GM23248 (cell line): ENCODE data around the gene HECTD1. TPM values are rescaled to one million over a fixed set of nuclear protein-coding genes. Genes with fewer than 3 reads are reported as not detected.

ENCODE experiments used
- DNase-seq: peaks from one replicate; pipeline ENCODE4 v3.0.0-alpha.2; 2015
- H2AFZ ChIP-seq: fragments of 200-600 bp; sonication (generic); 2 replicates; pipeline ENCODE4 v1.6.1; 2016; ENCODE audit warnings: antibody characterized with exemption
- H3F3A ChIP-seq: fragments of 200-600 bp; sonication (generic); 2 replicates; pipeline ENCODE4 v1.6.1; 2016; ENCODE audit warnings: mild to moderate bottlenecking, antibody characterized with exemption, mixed run types; ENCODE audit not compliant: insufficient read depth
- H3K27ac ChIP-seq: fragments of 200-600 bp; sonication (generic); 2 replicates; pipeline ENCODE4 v1.5.1; 2016; ENCODE audit warnings: mild to moderate bottlenecking
- H3K27me3 ChIP-seq: fragments of 200-600 bp; sonication (generic); replicated peaks from 2 replicates; pipeline ENCODE4 v1.6.1; 2016; ENCODE audit warnings: mild to moderate bottlenecking; ENCODE audit not compliant: insufficient read depth
- H3K36me3 ChIP-seq: fragments of 200-600 bp; sonication (generic); 2 replicates; pipeline ENCODE4 v1.6.1; 2016; ENCODE audit warnings: low read depth, mild to moderate bottlenecking
- H3K4me1 ChIP-seq: fragments of 200-600 bp; sonication (generic); 2 replicates; pipeline ENCODE4 v1.6.1; 2016; ENCODE audit warnings: mild to moderate bottlenecking; ENCODE audit not compliant: insufficient read depth
- H3K4me2 ChIP-seq: fragments of 200-600 bp; sonication (generic); one replicate; pipeline ENCODE4 v1.6.1; 2016; ENCODE audit warnings: mild to moderate bottlenecking; ENCODE audit not compliant: unreplicated experiment
- H3K4me3 ChIP-seq: fragments of 200-600 bp; sonication (generic); 2 replicates; pipeline ENCODE4 v1.5.1; 2016; ENCODE audit warnings: mild to moderate bottlenecking
- H3K79me2 ChIP-seq: fragments of 200-600 bp; sonication (generic); 2 replicates; pipeline ENCODE4 v1.6.1; 2016; ENCODE audit warnings: mild to moderate bottlenecking; ENCODE audit not compliant: insufficient read depth
- H3K9ac ChIP-seq: fragments of 200-600 bp; sonication (generic); 2 replicates; pipeline ENCODE4 v1.6.1; 2016; ENCODE audit warnings: mild to moderate bottlenecking
- H3K9me2 ChIP-seq: fragments of 200-600 bp; sonication (generic); 2 replicates; pipeline ENCODE4 v1.6.1; 2016; ENCODE audit warnings: mixed run types, mild to moderate bottlenecking, moderate library complexity; ENCODE audit not compliant: insufficient read depth
- H3K9me3 ChIP-seq: fragments of 200-600 bp; sonication (generic); one replicate; pipeline ENCODE4 v1.6.1; 2017; ENCODE audit warnings: low read depth
- H4K20me1 ChIP-seq: fragments of 200-600 bp; sonication (generic); 2 replicates; pipeline ENCODE4 v1.6.0; 2016; ENCODE audit not compliant: insufficient read depth
- EZH2 ChIP-seq: fragments of 200-600 bp; sonication (generic); IDR thresholded peaks from 2 replicates; pipeline ENCODE4 v1.6.1; 2018; ENCODE audit warnings: antibody characterized with exemption, mild to moderate bottlenecking; ENCODE audit not compliant: insufficient read depth, poor library complexity, severe bottlenecking
- EZH2phosphoT487 ChIP-seq: fragments of 200-600 bp; sonication (generic); IDR thresholded peaks from 2 replicates; pipeline ENCODE4 v1.6.1; 2018; ENCODE audit warnings: antibody characterized with exemption, moderate library complexity, mild to moderate bottlenecking, low read depth; ENCODE audit not compliant: insufficient read depth
- WGBS, 2 experiments: methylation state at CpG; one replicate each; pipeline ENCODE4 v1.1.6; 2015 to 2017; ENCODE audit warnings: low lambda C conversion rate in 2 of 2, low coverage in 1 of 2; ENCODE audit errors: missing lambda C conversion rate in 2 of 2; 5-methylcytosine and 5-hydroxymethylcytosine counted together
- in situ Hi-C: fragments of 300-500 bp; cut with MboI; formaldehyde crosslinking; loops from 2 replicates; pipeline ENCODE4 v1.15.0; 2020
- polyA plus RNA-seq: library from polyadenylated mRNA; unstranded; fragments of >200 nt; fragmentation: Nextera tagmentation; extraction: Ambion mirVana; gene quantifications from 2 replicates; pipeline ENCODE4 v1.2.1, GENCODE V29; 2016
- total RNA-seq: library from RNA; depleted of rRNA; stranded (reverse); fragments of >200 nt; shearing (Covaris generic); gene quantifications from 2 replicates; pipeline ENCODE4 v1.2.3, GENCODE V29; 2014

The HECTD1 gene
- total and polyA plus RNA-seq, 2 experiments from 2014 or later: 44.5 to 145 TPM

DNA sequence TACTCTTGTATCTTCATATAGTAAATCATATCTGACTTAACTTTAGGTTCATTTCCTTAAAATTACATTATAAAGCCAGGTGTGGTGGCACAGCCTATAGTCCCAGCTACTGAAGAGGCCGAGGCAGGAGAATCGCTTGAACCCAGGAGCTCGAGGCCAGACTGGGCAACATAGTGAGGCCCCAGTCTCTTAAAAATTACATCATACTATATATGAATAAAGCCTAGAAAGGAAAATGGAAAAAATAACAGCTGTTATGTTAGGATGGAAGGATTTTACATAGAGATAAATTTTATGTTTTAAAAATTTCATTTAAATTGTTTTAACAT, 4.2 kb downstream of the HECTD1 start:
- in situ Hi-C loops: no loop called here
- 0 out of 2 replicates have a peak, but pooled peaks cover 1% of the 10 kb centered on the region for H4K20me1 ChIP-seq
- no peak for TF ChIP-seq EZH2phosphoT487
- no peak for TF ChIP-seq EZH2

DNA sequence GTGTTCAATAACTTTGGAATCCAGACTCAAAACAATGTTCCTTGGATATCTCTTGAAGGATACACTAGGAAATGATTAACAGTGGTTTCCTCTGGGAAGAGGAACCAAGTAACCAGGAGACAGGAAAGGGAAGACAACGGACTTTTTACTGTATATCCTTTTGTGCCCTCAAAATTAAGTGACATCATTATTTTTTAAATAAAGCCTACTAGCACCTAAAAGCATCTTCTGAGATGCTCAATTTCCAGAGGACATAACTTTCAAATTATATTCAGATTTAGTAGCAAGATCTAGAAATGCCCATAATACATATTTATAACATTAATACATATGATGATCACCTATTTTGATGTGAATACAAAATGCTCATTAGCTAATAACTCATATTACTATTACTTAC, 6.5 kb downstream of the HECTD1 start:
- Histone ChIP-seq H3K27me3 (no peaks in the 10 kb centered on the region), H3K79me2 (peaks cover 100% of the 10 kb centered on the region), H3K36me3 (peaks cover 10% of the 10 kb centered on the region; the same call in 1 of the 2 replicates), H3F3A (peaks cover 32% of the 10 kb centered on the region), H3K27ac (no peak overlapping the region), H3K4me2 (no peak overlapping the region), H4K20me1 (peaks cover 10% of the 10 kb centered on the region; the same call in 1 of the 2 replicates), H3K4me3 (no peak overlapping the region), H3K9ac (no peak overlapping the region), H3K9me3 (no peaks in the 10 kb centered on the region), H2AFZ (no peak overlapping the region), H3K9me2 (no peaks in the 10 kb centered on the region), H3K4me1 (peaks cover 11% of the 10 kb centered on the region)
- in situ Hi-C loops: no loop called here
- TF ChIP-seq EZH2phosphoT487: no peak
- TF ChIP-seq EZH2: no peak
- no peak for DNase-seq
- WGBS, 2 experiments: 95 to 100% methylated on average over 1 of the region's 1 CpG

More for the DNA sequence above, 4.2 kb downstream of the HECTD1 start:
- Histone ChIP-seq H3K4me1 (peaks cover 10% of the 10 kb centered on the region), H3K9me3 (no peaks in the 10 kb centered on the region), H3K4me2 (no peak overlapping the region), H3K36me3 (peaks cover 10% of the 10 kb centered on the region; the same call in 1 of the 2 replicates), H3K4me3 (no peak overlapping the region), H3K79me2 (peaks cover 88% of the 10 kb centered on the region), H3K27ac (no peak overlapping the region), H3K27me3 (no peaks in the 10 kb centered on the region), H2AFZ (no peak overlapping the region), H3K9me2 (no peaks in the 10 kb centered on the region), H3K9ac (no peak overlapping the region), H3F3A (peaks cover 17% of the 10 kb centered on the region)
- DNase-seq: no peak
- WGBS, 2 experiments: 88 to 97% methylated on average over 3 of the region's 3 CpGs

DNA sequence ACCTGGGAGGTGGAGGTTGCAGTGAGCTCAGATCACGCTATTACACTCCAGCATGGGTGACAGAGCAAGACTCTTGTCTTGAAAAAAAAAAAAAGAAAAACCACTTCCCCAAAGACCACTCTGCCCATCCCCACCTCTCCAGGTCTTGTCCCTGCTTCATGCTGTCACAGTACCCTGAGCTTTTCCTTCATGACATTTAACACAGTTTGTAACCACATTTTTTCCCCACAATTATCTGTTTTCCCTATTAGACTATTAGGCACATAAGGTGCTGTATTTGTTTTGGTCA, 6.9 kb downstream of the HECTD1 start:
- Histone ChIP-seq H3K9me2 (no peaks in the 10 kb centered on the region), H3K36me3 (peaks cover 10% of the 10 kb centered on the region; the same call in 1 of the 2 replicates), H3K9ac (no peak overlapping the region), H3K4me1 (peaks cover 16% of the 10 kb centered on the region), H3K27ac (no peak overlapping the region), H3K79me2 (peaks cover 100% of the 10 kb centered on the region), H3K4me2 (no peak overlapping the region), H2AFZ (no peak overlapping the region), H3K4me3 (no peak overlapping the region), H3F3A (peaks cover 36% of the 10 kb centered on the region), H3K9me3 (no peaks in the 10 kb centered on the region), H4K20me1 (peaks cover 10% of the 10 kb centered on the region; the same call in 1 of the 2 replicates), H3K27me3 (no peaks in the 10 kb centered on the region)
- in situ Hi-C loops: no loop called here
- 100% methylated on average over 1 of the region's 1 CpG for WGBS, 2 experiments
- TF ChIP-seq EZH2 (no peak), EZH2phosphoT487 (no peak)
- no peak for DNase-seq

DNA sequence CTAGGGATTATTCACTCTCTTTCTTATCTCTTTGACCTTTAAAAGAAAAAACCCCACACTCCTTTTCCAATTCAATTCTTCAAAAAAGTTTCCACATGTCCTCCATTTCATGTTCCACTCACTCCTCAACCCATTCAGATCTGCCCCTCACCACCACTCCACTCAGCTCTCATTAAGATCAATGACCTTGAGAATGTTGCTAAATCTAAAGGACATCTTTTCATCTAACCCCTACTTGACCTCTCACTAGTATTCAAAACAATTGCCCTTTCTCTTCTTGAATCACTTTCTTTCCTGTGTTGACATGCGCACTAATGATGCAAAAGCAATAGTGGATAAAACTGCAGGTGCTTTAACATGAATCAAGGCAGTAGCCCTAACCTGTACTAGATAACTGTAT, 9.9 kb downstream of the HECTD1 start:
- in situ Hi-C loops: no loop called here
- peaks cover 51% of the 10 kb centered on the region for H3F3A ChIP-seq
- peaks cover 14% of the 10 kb centered on the region; the same call in 1 of the 2 replicates for H4K20me1 ChIP-seq

More for the DNA sequence above, 9.9 kb downstream of the HECTD1 start:
- H3K4me3 ChIP-seq: no peak overlapping the region
- peaks cover 91% of the 10 kb centered on the region for H3K79me2 ChIP-seq
- H3K9me2 ChIP-seq: no peaks in the 10 kb centered on the region
- DNase-seq: no peak
- no peaks in the 10 kb centered on the region for H3K9me3 ChIP-seq
- H3K4me1 ChIP-seq: peaks cover 28% of the 10 kb centered on the region
- H3K27ac ChIP-seq: no peak overlapping the region
- no peak overlapping the region for H3K4me2 ChIP-seq
- H2AFZ ChIP-seq: no peak overlapping the region
- H3K9ac ChIP-seq: no peak overlapping the region
- 0 out of 2 replicates have a peak, but pooled peaks cover 5% of the 10 kb centered on the region for H3K36me3 ChIP-seq
- no peaks in the 10 kb centered on the region for H3K27me3 ChIP-seq
- WGBS, 2 experiments: 96 to 100% methylated on average over 1 of the region's 1 CpG
- TF ChIP-seq EZH2phosphoT487: no peak
- TF ChIP-seq EZH2: no peak
